Fibroblast of gingiva (primary cell): Measurements from ENCODE around the gene SORCS2.
A peak's percentile ranks its signal among the peaks of the same experiment; 100 is the strongest.

Source experiments
- DNase-seq: peaks from one replicate; pipeline ENCODE4 v3.0.0-alpha.2; 2011; ENCODE audit warnings: low read depth

Gene SORCS2

DNA sequence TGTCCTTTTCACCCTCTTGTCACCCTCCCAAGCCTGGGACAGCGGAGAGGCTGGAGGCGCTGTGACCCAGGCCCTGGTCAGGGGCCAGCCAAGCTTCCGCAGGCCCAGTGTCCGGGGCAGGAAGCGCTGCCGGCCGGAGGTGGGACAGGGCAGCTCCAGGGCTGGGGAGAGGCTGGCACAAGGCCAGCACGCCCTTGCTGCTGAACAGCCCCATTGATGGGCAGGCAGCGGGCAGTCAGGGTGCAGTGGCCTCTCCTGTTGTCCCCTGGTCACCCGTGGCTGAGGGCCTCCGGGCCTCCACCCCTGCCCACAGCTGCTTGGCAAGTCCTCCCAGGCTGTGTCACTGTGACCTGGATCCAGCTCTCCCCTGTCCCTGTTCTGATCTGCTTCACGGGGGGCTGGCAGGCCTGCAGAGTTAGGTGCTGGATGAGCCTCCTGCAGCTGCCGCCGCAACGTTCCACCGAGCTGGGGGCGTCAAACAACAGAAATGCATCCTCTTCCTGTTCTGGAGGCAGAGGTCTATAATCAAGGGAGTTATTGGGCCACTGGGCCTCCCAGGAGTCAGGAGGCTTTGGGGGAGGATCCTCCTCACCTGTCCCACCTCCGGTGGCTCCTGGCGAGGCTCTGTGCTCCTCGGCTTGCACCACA lies 134.5 kb downstream of the SORCS2 start:
- DNase-seq: no peak

DNA sequence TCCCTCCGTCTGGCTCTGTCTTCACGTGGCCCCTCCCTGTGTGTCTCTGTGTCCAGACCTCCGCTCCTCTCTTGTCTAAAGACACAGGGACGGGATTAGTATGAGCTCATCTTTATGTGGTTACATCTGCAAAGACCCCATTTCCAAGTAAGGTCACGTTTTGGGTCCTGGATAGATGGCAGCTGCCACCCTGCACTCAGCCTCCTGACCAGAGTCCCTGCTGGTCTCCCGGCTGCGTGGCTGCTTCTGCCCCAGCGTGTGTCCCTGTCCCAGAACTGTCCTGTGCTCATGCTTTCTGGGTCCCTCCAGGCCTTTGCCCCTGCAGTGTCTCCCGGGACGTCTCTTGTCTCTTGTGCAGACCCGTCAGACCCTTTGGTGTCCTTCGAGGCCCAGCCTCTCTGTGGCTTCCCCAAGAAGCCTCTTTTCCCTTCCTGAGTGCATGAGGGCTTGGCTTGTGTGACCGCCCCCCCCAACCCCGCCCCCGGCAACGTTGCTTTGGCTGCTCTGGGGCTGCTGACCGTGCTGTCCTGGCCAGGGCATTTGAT lies 135.1 kb downstream of the SORCS2 start:
- no peak for DNase-seq

DNA sequence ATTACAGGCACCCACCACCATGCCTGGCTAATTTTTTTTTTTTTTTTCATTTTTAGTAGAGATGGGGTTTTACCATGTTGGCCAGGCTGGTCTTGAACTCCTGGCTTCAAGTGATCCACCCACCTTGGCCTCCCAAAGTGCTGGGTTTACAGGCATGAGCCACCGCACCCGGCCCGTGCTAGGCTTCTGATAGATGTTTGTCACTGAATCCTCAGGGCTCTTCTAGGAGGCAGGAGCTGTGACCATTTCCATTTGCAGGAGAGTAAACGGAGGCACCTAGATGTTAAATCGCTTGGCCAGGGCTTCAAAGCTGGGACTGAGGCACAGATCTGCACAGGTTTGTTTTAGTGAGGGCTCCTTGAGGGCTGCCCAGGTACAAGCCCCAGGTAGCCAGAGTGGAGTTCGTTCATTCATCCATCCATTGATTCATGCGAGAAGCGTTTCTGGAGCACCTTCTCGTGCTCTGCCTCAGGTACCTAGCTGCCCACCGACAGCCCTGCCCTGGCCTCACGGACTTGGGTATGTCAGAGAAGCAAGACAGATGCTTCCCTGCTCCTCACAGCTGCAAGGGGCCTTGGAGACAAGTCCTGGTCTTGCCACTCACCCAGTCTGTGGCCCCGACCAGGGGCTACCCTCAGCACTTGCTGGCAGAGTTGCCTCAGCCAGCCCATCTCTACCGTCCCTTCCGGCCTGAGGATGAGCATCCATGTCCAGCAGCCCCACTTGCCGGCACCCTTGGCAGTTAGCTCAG lies 136.0 kb downstream of the SORCS2 start:
- DNase-seq: no peak

DNA sequence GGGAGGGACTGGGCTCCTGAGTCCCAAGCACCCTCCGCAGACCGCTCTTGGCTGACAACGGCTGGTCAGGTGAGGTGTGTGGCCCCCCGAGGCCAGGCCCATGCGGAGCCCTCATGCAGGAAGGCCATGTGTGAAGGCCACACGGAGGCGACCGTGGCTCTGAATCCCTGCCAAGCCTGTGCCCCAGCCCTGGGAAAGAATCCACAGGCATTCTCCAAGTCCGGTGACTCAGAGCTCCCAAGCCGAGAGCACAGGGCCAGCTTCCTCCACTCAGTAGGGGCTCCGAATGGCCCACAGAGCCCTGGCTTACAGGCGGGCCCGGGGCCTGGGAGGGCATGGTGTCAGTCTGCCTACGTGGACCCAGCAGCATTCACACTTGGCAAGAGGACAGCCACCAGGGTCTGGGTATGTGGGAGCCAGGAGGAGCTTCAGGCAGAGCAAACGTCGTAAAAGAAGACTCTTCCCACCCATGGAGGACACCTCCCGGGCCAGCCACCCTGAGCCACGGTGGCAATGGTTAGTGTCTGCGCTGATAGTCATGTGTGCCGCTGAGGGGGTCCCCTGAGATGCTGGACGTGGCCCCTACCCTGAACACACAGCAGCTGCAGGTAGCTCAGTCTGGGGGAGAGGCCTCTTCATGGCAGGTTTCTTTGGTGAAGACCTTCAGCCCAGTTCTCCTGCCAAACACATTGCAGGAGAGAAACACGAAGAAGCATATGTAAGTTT lies 136.7 kb downstream of the SORCS2 start:
- DNase-seq: peak; percentile 29

DNA sequence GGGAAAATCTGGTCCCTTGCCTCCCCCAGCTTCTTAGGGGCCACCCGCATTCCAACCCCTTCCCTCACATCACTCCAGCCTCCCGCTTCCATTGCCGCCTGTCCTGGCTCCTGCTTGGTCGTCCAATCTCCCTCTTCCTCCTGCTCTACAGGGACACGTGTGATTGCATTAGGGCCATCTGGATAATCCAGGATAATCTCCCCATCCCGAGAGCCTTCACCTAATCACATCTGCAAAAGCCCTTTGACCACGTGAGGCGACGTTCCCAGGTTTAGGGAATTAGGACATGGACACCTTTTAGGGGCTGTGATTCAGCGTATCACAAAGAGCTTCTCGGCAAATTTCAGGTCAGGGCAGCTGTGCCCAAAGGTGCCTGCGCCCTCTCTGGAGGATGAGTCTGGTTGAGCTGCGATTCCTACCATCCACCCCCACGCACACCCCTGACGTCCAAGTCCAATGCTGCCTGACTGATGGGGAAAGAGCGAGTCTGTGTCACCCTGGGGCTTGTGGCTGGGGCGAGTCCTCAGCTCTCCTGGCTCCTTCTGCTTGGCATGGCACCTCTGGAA lies 137.8 kb downstream of the SORCS2 start:
- no peak for DNase-seq

DNA sequence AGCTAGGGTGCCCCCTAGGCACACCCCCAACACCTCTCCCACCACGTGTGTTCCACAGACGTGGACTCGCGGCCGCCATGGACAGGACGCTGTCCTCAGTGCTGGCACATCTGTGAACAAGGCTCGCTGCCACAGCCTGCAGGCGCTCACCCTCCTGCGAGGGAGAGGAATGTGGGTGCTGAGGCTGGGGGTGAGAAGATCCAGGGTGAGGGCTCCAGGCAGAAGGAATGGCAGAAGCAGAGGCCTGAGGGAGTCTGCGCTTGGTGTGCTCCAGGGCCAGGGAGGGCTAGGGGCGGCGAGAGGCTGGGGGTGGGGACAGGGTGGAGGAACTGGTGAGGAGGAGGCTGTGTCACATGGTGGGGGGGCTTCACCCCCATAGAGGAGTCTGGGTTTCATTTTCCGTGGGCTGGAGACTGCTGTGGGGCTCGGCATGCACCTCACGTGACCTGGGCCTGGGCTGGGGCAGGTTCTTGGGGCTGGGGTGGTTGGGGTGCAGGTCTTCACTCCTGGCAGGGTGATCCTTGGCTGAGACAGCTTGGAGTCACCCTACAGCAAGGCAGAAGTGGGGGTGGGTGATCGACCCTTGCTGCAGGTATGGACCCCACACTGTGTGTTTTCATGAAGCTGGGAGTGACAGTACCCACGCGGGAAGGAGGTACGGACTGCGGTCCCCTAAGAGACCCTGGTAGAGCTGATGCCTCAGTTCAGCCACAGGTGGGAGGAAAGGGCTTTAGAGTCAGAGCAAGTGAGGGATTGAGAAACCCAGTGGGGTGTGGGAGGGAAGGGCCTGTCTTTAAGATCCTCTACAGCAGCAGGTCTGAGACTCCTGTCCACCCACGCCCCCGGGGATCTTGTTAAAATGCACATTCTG lies 138.7 kb downstream of the SORCS2 start:
- DNase-seq: no peak

DNA sequence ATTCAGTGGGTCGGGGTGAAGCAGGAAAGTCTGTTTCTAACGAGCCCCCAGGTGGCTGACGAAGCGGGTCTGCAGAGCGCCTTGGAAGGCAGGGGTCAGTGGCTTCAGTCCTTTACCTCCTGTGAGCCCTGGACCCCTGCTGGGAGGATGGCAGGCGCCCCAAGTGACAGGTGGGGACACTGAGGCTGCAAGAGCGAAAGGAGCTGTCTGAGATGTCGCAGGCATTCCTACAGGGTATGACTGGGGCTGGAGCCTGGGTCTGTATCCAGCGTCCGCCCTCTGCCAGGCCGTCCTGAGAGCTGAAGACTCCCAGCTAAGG lies 139.3 kb downstream of the SORCS2 start:
- DNase-seq: no peak

DNA sequence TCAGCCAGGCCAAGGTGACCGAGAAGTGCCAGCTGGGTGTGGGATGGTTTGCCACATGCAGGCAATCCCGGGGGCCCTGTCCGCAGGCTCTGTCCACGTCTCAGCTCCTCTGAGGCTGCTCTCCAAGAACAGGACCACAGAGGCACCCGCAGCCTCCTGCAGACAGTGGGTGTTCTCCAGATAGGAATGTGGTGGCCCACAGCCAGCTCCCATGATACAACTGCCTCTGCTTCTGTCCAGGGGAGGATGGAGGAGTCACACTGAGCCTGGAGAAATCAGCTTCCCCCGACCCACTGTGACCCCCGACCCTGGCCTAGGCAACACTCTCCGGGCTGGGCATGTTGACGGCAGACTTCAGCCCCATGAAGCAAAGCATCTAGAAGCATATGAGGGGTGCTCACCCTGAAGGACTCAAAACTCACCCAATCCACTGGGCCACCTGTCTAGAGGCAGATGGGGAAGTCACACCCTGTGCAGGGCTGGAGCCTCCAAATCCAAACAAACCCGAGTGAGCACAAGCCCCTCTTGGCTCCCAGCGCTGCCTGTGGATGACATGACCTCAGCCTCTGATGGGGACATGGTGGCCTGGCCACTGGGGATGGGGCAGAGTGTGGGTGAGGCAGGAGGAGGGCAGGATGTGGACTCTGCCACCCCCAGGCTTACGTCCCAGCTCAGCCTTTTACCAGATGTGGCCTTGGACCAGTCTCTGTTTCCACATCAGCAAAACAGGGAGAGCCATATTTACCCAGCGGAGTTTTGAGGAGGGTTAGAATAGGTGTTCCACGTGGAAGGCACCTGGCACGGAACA lies 140.1 kb downstream of the SORCS2 start:
- DNase-seq: no peak

DNA sequence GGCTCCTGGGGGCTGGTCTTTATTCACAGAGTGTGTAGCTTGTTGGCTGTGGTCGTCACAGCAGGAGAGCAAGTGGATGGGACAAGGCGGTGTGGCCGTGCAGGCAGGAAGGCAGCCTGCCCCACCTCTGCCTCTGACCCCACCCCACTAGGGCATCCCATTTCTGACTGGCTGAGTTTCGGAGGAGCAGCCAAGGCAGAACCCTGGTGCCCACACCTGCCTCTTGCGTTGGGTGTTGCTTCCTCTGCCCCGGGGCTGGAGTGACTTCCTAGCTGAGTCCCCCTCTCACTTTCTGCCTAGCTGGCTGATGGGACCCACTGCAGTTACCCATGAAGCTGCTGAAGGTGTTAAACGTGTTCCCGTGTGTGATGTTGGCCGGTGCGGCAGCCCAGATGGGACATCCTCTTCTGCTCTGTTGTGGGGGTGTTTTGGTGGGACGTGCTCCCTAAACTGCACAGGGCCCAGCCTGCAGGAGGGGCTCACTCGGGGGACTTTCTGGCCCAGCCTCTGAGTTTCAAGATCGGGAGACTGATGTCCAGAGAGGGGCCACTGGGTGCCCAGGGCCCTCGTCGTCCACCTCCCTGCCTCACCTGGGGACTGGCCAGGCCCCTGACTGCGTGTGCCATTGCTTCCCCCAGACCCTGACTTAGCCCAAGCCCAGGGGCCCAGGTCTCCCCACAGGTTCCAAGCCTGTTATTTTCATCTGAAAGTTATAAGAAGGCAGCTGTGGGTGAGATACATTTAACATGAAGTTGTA lies 140.9 kb downstream of the SORCS2 start:
- DNase-seq: no peak

DNA sequence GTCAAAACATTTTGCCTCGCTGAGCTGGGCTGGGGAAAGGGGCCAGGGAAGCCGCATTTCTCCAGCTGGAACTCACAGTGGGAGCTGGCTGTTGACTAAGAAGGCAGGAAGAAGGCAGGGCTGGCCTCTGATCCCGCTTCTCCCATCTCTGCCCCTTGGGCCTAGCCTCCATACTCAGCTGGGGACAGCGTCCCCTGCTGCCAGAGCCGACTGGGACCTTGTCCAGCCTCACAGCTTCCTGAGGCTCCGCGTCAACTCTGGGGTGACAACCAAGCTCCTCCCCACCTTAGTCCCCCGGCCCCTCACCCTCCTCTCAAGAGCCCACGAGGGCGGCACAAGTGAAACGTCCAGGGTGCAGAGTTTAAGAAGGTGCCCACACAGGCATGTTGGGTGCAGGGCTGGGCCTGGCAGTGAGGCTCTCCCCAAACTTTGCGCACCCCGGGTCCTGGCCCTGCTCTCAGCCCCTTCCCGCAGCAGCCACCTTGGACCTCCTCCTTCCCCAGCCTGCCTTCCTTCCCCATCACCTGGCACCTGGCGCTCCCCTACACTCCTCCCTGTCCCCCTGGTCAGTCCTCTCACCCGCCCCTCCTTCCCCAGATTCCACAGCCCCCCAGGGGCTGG lies 141.6 kb downstream of the SORCS2 start:
- DNase-seq: no peak

DNA sequence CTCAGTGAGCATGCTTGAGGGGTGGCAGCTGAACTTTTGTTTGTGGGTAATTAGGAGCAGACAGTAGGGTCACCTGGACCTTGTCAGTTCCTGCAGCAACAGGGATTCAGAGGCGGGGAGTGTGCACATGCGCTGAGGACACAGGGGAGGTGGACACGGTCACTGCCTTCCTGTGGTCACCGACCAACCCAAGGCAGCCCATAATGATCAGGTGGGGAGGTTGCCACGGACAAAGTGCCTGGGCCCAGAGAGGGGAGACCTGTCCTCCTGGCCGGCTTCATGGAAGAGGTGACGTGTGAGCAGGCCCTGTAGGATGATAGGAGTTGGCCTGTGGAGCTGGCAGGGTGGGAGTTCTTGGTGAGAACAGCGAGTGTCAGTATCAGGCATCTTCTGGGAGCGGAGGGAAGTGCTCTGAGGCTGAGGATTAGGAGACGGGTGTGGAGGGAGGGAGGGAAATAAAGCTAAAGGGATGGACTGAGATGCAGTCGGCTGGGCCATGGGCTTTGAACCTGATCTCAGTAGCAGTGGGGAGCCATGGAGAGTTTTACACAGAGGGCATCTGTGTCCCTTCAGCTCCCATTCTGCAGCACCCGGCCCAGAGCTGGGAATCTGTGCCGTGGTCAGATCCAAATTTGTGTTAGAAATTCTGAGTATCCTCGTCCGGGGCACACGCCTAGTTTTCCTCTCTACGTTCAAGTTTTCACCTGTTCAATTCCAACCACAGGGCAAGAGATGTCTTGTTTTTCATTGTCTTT lies 142.4 kb downstream of the SORCS2 start:
- no peak for DNase-seq

DNA sequence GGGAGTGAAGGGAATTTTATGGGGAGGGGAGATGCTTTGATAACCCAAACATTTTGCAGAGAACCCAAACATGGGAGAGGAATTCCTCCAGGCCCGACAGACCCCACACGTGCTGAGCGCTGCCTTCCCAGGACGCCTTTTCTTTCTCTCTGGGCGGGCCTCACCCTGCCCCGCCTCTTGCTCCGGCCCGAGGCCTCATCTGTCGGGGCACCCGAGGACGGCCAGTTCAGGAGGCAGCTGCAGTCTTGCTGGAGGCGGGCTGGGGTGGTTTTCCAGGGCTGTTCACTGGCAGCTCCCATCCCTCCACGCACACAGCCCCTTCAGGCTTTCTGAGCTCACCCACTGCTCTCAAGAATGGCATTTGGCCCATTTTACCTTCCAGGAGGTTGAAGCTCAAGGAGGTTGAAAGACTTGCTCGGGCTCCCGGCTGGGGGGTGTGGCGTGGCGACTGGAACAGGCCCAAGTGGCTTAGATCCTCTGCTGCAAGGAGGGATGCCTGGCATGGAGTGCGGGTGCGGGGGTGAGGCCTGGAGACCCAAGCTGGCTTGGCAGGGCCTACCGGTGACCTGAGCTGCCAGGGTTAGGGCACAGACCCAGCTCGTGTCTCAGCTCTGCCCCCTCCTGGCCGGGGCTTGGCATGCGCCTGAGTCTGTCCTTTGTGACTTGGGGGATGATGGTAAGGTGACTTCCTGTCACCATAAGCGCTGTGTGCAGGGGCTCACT lies 143.2 kb downstream of the SORCS2 start:
- DNase-seq: no peak

DNA sequence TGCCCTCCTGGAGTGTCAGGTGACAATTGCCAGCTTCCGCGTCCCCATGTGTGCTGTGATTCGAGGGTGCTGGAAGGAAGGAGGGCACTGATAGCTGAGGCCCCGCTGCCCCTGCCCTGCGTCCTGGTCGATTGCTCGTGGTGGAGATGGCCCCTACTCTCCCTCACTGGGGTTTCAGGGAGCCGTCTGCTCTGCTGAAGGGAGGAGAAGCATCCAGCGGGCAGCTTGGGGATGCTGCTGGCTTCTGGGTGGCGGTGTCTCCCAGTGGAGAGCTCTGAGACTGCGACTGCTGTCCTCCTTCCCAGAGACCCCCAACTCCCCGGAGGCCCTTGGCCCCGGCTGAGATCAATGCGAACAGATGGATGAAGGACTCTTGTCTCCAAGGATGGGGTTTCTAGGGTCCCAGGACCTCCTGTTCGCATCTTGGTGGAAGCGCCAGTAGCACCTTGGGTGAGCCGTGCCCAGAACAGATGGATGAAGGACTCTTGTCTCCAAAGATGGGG lies 143.8 kb downstream of the SORCS2 start:
- DNase-seq: no peak

DNA sequence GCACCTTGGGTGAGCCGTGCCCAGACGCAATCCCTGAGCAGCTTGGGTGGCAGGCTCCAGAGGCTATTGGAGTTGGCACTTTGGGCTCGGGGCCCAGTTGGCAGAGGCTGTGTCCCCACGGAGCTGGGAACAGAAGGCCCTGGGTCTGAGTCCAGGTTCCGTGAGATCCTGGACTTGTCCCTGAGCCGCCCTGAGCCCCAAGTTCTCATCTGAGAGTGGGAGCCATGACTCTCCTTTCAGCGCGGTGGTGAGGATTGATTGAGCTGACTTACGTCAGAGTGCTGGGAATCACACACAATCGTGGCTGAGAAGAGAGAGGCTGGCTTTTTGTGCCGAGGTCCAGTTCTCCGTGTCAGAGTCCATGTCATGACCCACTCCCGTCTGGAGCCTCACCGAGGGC lies 144.4 kb downstream of the SORCS2 start:
- no peak for DNase-seq

DNA sequence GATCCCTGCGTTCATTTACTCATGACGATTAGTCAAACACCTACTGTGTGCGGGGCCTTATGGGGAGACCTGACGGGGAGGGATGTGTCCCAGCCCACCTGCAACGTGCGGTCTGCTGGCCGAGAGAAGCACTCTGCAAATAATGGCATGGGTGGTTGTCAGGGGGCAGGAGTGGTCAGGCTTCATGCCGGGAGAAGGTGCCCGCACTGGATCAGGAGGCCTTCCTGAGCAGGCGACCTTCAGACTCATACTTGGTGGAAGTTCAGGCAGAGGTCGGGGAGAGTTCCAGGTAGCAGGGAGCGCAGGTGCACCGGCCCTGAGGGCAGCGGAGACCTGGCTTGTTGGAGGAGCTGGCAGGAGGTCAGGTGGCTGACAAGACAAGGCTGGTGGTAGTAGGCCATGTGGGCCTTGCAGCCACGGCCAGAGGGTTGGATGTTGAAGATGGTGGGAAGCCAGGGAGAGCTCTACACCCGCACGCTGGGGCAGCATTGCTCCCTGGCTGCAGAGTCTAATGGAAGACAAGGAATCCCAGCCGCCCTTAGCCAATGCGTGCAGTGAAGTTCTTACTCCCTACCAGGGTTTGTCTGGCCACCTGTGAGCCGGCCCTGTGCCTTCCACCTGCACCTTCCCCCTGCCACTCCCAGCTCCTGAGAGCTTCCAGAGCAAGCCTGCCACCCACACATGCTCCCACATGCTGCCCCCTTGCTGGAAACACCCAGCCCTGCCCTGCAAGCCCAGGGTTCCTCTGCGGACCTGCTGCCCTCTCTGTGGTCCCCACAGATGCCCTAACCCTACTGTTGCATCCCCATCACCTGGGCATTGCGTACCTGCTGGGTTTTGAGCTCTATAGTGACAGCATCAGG lies 145.1 kb downstream of the SORCS2 start:
- no peak for DNase-seq

DNA sequence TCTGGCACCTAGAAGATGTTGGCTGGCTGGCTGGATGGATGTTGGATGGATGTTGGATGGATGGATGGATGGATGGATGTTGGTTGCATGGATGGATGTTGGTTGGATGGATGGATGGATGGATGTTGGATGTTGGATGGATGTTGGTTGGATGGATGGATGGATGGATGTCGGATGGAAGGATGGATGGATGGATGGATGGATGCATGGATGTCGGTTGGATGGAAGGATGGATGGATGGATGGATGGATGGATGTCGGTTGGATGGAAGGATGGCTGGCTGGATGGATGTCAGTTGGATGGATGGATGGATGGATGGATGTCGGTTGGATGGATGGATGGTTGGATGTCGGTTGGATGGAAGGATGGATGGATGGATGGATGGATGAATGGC lies 145.7 kb downstream of the SORCS2 start:
- no peak for DNase-seq
